Smooth muscle cell (in vitro differentiated cells): Measurements from ENCODE around the gene CD70. TPM values are rescaled to one million over a fixed set of nuclear protein-coding genes. Genes with fewer than 3 reads are reported as not detected.

Experiments
- DNase-seq: peaks from one replicate; lab custom pipeline; 2025; ENCODE audit not compliant: unreplicated experiment; lab: John Stamatoyannopoulos, UW
- H2AFZ ChIP-seq: fragments of 200-600 bp; sonication (generic); 2 replicates; pipeline ENCODE4 v1.6.0; 2016; ENCODE audit warnings: antibody characterized with exemption, low read depth, mild to moderate bottlenecking
- H3F3A ChIP-seq: fragments of 200-600 bp; sonication (generic); 2 replicates; pipeline ENCODE4 v1.6.0; 2017; ENCODE audit warnings: antibody characterized with exemption, low read depth
- H3K27ac ChIP-seq: fragments of 200-600 bp; sonication (generic); 2 replicates; pipeline ENCODE4 v1.5.1; 2016; ENCODE audit warnings: low read depth, mild to moderate bottlenecking
- H3K27me3 ChIP-seq: fragments of 200-600 bp; sonication (generic); 2 replicates; pipeline ENCODE4 v1.6.1; 2016; ENCODE audit warnings: low read depth, mild to moderate bottlenecking
- H3K36me3 ChIP-seq: fragments of 200-600 bp; sonication (generic); 2 replicates; pipeline ENCODE4 v1.5.1; 2016; ENCODE audit warnings: low read depth
- H3K4me1 ChIP-seq: fragments of 200-600 bp; sonication (generic); 2 replicates; pipeline ENCODE4 v1.5.1; 2016; ENCODE audit warnings: low read depth
- H3K4me2 ChIP-seq: fragments of 200-600 bp; sonication (generic); 2 replicates; pipeline ENCODE4 v1.6.0; 2016; ENCODE audit warnings: mild to moderate bottlenecking
- H3K4me3 ChIP-seq: fragments of 200-600 bp; sonication (generic); 2 replicates; pipeline ENCODE4 v1.5.1; 2016; ENCODE audit warnings: mild to moderate bottlenecking
- H3K79me2 ChIP-seq: fragments of 200-600 bp; sonication (generic); 2 replicates; pipeline ENCODE4 v1.6.0; 2016; ENCODE audit warnings: low read depth, mild to moderate bottlenecking
- H3K9ac ChIP-seq: fragments of 200-600 bp; sonication (generic); 2 replicates; pipeline ENCODE4 v1.6.0; 2016; ENCODE audit warnings: low read depth
- H3K9me3 ChIP-seq: fragments of 200-600 bp; sonication (generic); replicated peaks from 2 replicates; pipeline ENCODE4 v1.5.1; 2016; ENCODE audit warnings: low read depth
- H4K20me1 ChIP-seq: fragments of 200-600 bp; sonication (generic); 2 replicates; pipeline ENCODE4 v1.6.0; 2016; ENCODE audit warnings: low read depth
- CTCF ChIP-seq: fragments of 200-600 bp; sonication (generic); IDR thresholded peaks from 2 replicates; pipeline ENCODE4 v1.5.1; 2017; ENCODE audit warnings: borderline replicate concordance, mild to moderate bottlenecking, antibody characterized with exemption; ENCODE audit not compliant: insufficient read depth, poor library complexity, severe bottlenecking
- WGBS: methylation state at CpG from one replicate; pipeline ENCODE4 v1.1.7; 2016; ENCODE audit warnings: low lambda C conversion rate; 5-methylcytosine and 5-hydroxymethylcytosine counted together
- polyA plus RNA-seq: library from polyadenylated mRNA; unstranded; fragments of >200 nt; fragmentation: Nextera tagmentation; extraction: Ambion mirVana; gene quantifications from 2 replicates; pipeline ENCODE4 v1.2.1, GENCODE V29; 2016
- total RNA-seq: library from RNA; depleted of rRNA; stranded (reverse); fragments of >200 nt; gene quantifications from 2 replicates; pipeline ENCODE4 v1.2.3, GENCODE V29; 2014

CD70 gene
- total and polyA plus RNA-seq, 2 experiments from 2014 or later: 0.54 TPM; not detected in 1

DNA sequence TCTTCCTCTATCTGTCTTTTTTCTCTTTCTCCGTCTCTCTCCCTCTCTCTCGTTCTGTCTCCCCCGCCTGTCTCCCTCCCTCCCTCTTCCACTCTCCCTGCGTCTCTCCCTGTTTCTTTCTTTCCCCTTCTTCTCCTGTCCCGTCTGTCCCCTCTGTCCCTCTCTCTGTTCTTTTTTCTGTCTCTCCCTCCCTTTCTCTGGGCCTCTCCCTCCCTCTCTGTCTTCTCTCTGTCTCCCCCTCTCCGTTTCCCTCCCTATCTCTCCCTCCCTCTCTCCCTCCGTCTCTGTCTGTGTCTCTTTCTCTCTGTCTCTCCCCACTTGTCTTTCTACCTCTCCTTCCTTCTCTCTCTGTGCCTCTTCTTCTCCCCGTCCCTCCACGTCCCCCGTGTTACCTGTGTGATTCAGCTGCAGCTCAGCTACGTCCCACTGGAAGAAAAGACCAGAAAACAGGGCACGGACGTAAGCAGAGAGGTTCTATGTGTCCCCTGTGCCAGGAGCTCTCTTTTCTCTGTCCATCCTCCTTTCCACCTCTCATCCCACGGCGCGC, 1.2 kb downstream of the CD70 start:
- Histone ChIP-seq H3K9me3 (no peaks in the 10 kb centered on the region), H3K9ac (no peak overlapping the region), H3F3A (no peaks in the 10 kb centered on the region), H3K79me2 (no peaks in the 10 kb centered on the region), H3K27me3 (peaks cover 86% of the 10 kb centered on the region), H3K4me3 (no peak overlapping the region), H4K20me1 (no peaks in the 10 kb centered on the region), H3K4me2 (no peak overlapping the region), H3K4me1 (peaks cover 6% of the 10 kb centered on the region), H2AFZ (no peak overlapping the region), H3K36me3 (no peaks in the 10 kb centered on the region), H3K27ac (no peak overlapping the region)
- no peak for TF ChIP-seq CTCF
- no peak for DNase-seq
- under 1% methylated on average over 14 of the region's 16 CpGs for WGBS

GRCh38 chr19:6588508-6589345, 2.2 kb downstream of the CD70 start:
- H3K4me2 ChIP-seq: peak overlapping the region; percentile 50
- no peak overlapping the region for H3K4me3 ChIP-seq
- no peak for TF ChIP-seq CTCF
- no peaks in the 10 kb centered on the region for H3K9me3 ChIP-seq
- no peak for DNase-seq
- H3K27ac ChIP-seq: no peak overlapping the region
- 3% methylated on average over 20 of the region's 20 CpGs for WGBS
- H3K4me1 ChIP-seq: peaks cover 6% of the 10 kb centered on the region
- no peaks in the 10 kb centered on the region for H3K79me2 ChIP-seq
- no peaks in the 10 kb centered on the region for H4K20me1 ChIP-seq
- H3F3A ChIP-seq: no peaks in the 10 kb centered on the region
- no peak overlapping the region for H2AFZ ChIP-seq
- H3K36me3 ChIP-seq: no peaks in the 10 kb centered on the region
- peaks cover 83% of the 10 kb centered on the region for H3K27me3 ChIP-seq
- H3K9ac ChIP-seq: no peak overlapping the region

DNA sequence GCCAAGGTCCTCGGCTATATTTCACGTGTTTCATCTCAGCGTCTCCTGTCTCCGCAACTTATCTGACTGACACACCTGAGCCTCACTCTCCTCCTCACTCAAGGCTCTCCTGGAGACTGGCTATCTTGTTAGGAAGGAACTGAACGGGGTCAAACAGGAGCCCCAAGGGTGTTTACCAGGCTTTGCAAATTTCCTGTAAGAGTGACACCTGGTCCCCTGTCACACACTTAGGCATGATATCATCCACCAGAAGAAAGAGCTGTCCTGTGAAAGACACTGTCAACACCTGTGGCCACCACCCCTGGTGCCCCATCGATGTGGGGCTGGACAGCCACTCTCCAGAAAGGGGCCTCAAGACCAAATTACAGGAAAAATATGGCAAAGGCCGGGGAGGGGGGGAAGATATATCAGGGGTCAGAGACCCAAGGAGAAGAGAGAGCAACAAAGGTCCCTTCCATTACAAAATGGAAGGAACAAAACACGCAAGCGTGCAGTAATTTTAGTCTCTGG, 2.9 kb downstream of the CD70 start:
- H2AFZ ChIP-seq: no peak overlapping the region
- 10% methylated on average over 9 of the region's 9 CpGs for WGBS
- no peaks in the 10 kb centered on the region for H3F3A ChIP-seq
- no peak overlapping the region for H3K9ac ChIP-seq
- H3K27ac ChIP-seq: no peak overlapping the region
- peaks cover 76% of the 10 kb centered on the region for H3K27me3 ChIP-seq
- H3K4me1 ChIP-seq: peaks cover 6% of the 10 kb centered on the region
- no peaks in the 10 kb centered on the region for H4K20me1 ChIP-seq
- no peaks in the 10 kb centered on the region for H3K9me3 ChIP-seq
- no peak for DNase-seq
- H3K4me2 ChIP-seq: no peak overlapping the region
- no peaks in the 10 kb centered on the region for H3K79me2 ChIP-seq
- no peak for TF ChIP-seq CTCF
- H3K36me3 ChIP-seq: no peaks in the 10 kb centered on the region
- no peak overlapping the region for H3K4me3 ChIP-seq
